H1 (cell line): ENCODE results near the gene XAF1. TPM values are rescaled to one million over a fixed set of nuclear protein-coding genes. Genes with fewer than 3 reads are reported as not detected.

Source experiments
- GTF2F1 ChIP-seq: IDR thresholded peaks from 2 replicates; pipeline ENCODE4 v1.6.1; 2012; ENCODE audit warnings: low read depth, low read length, improper control_type of control experiment, borderline replicate concordance
- RXRA ChIP-seq: IDR thresholded peaks from 2 replicates; pipeline ENCODE4 v1.6.1; 2011; ENCODE audit warnings: low read depth, mild to moderate bottlenecking, low read length, moderate library complexity; ENCODE audit not compliant: insufficient read depth
- polyA plus RNA-seq, 7 experiments: library from polyadenylated mRNA; depleted of rRNA in 3 of 7; stranded (reverse) in 5 of 7; unstranded in 2 of 7; fragments of >200 nt in 5 of 7; fragments of 200-250 nt in 2 of 7; gene quantifications; 1 replicate in 5 of 7; 2 replicates in 1 of 7; 4 replicates in 1 of 7; pipeline versions ENCODE4 v1.2.1 to v1.2.3, GENCODE V29; 2011 to 2013; ENCODE audit warnings: missing spikeins in 2 of 7, mixed read lengths in 2 of 7
- total RNA-seq: library from RNA; stranded (reverse); fragmentation: NEBNext Ultra II Directional; extraction: Animal tissue kit (Norgen Biotek cat#: 25700); gene quantifications from 2 replicates; pipeline ENCODE4 v1.2.1, GENCODE V29; 2021
- TF ChIP-seq, protein P1 (sequence below): fragments of 300-600 bp; sonication (generic); IDR thresholded peaks from 2 replicates; pipeline ENCODE4 v1.7.1; 2012; ENCODE audit warnings: low read length, moderate library complexity, mild to moderate bottlenecking, inconsistent platforms; ENCODE audit not compliant: insufficient replicate concordance

Gene XAF1
- total and polyA plus RNA-seq, 2 of the 8 experiments (the other 6 are each of a cell fraction or from before 2014, with no cell fraction given) = not detected

DNA sequence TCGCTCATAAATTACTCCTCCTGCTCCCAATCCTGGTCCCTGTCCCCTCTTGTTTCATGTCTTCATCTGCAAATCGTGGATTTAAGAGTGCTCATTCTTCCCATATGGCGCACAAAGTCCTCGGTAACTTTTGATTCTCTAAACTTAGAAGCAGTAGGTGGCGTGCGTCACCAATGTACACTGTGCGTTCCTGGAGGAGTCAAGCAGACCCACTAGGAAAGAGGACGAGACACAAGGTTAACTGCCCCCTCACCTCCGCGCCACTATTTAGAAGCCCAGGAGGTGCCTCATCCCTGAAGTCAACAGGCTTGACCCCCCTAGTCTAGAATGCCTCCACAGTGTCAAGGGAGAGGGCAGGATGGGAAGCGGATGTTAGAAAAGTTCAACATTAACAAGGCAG is 45.5 kb upstream of the XAF1 start (continued):
- TF ChIP-seq, protein P1, sequence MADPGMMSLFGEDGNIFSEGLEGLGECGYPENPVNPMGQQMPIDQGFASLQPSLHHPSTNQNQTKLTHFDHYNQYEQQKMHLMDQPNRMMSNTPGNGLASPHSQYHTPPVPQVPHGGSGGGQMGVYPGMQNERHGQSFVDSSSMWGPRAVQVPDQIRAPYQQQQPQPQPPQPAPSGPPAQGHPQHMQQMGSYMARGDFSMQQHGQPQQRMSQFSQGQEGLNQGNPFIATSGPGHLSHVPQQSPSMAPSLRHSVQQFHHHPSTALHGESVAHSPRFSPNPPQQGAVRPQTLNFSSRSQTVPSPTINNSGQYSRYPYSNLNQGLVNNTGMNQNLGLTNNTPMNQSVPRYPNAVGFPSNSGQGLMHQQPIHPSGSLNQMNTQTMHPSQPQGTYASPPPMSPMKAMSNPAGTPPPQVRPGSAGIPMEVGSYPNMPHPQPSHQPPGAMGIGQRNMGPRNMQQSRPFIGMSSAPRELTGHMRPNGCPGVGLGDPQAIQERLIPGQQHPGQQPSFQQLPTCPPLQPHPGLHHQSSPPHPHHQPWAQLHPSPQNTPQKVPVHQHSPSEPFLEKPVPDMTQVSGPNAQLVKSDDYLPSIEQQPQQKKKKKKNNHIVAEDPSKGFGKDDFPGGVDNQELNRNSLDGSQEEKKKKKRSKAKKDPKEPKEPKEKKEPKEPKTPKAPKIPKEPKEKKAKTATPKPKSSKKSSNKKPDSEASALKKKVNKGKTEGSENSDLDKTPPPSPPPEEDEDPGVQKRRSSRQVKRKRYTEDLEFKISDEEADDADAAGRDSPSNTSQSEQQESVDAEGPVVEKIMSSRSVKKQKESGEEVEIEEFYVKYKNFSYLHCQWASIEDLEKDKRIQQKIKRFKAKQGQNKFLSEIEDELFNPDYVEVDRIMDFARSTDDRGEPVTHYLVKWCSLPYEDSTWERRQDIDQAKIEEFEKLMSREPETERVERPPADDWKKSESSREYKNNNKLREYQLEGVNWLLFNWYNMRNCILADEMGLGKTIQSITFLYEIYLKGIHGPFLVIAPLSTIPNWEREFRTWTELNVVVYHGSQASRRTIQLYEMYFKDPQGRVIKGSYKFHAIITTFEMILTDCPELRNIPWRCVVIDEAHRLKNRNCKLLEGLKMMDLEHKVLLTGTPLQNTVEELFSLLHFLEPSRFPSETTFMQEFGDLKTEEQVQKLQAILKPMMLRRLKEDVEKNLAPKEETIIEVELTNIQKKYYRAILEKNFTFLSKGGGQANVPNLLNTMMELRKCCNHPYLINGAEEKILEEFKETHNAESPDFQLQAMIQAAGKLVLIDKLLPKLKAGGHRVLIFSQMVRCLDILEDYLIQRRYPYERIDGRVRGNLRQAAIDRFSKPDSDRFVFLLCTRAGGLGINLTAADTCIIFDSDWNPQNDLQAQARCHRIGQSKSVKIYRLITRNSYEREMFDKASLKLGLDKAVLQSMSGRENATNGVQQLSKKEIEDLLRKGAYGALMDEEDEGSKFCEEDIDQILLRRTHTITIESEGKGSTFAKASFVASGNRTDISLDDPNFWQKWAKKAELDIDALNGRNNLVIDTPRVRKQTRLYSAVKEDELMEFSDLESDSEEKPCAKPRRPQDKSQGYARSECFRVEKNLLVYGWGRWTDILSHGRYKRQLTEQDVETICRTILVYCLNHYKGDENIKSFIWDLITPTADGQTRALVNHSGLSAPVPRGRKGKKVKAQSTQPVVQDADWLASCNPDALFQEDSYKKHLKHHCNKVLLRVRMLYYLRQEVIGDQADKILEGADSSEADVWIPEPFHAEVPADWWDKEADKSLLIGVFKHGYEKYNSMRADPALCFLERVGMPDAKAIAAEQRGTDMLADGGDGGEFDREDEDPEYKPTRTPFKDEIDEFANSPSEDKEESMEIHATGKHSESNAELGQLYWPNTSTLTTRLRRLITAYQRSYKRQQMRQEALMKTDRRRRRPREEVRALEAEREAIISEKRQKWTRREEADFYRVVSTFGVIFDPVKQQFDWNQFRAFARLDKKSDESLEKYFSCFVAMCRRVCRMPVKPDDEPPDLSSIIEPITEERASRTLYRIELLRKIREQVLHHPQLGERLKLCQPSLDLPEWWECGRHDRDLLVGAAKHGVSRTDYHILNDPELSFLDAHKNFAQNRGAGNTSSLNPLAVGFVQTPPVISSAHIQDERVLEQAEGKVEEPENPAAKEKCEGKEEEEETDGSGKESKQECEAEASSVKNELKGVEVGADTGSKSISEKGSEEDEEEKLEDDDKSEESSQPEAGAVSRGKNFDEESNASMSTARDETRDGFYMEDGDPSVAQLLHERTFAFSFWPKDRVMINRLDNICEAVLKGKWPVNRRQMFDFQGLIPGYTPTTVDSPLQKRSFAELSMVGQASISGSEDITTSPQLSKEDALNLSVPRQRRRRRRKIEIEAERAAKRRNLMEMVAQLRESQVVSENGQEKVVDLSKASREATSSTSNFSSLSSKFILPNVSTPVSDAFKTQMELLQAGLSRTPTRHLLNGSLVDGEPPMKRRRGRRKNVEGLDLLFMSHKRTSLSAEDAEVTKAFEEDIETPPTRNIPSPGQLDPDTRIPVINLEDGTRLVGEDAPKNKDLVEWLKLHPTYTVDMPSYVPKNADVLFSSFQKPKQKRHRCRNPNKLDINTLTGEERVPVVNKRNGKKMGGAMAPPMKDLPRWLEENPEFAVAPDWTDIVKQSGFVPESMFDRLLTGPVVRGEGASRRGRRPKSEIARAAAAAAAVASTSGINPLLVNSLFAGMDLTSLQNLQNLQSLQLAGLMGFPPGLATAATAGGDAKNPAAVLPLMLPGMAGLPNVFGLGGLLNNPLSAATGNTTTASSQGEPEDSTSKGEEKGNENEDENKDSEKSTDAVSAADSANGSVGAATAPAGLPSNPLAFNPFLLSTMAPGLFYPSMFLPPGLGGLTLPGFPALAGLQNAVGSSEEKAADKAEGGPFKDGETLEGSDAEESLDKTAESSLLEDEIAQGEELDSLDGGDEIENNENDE = no peak
- TF ChIP-seq RXRA (no peak), GTF2F1 (no peak)
- TF ChIP-seq, all 59 proteins: peak for 0
